Subcutaneous abdominal adipose tissue (tissue), 5 donors: Measurements from ENCODE around the gene RSL24D1.

Source experiments
- H3K27ac ChIP-seq: one replicate; pipeline ENCODE4 v1.7.0; 2013; ENCODE audit warnings: low read depth, mild to moderate bottlenecking, inconsistent platforms, low read length, moderate library complexity
- H3K27me3 ChIP-seq, 5 donors: one replicate each; pipeline ENCODE4 v1.7.0; 2013; ENCODE audit warnings: low read length in 5 of 5, inconsistent platforms in 1 of 5; ENCODE audit not compliant: control insufficient read depth in 5 of 5, insufficient read depth in 4 of 5
- H3K36me3 ChIP-seq, 5 donors: one replicate each; pipeline ENCODE4 v1.7.0; 2013; ENCODE audit warnings: low read length in 5 of 5; ENCODE audit not compliant: control insufficient read depth in 5 of 5, insufficient read depth in 5 of 5
- H3K4me1 ChIP-seq, 5 donors: one replicate each; pipeline ENCODE4 v1.7.0; 2013; ENCODE audit warnings: low read length in 5 of 5, mild to moderate bottlenecking in 3 of 5, moderate library complexity in 1 of 5; ENCODE audit not compliant: control insufficient read depth in 5 of 5, insufficient read depth in 5 of 5
- H3K4me3 ChIP-seq, 5 donors: one replicate each; pipeline ENCODE4 v1.7.0; 2013; ENCODE audit warnings: low read length in 5 of 5, low read depth in 1 of 5
- H3K9ac ChIP-seq, 5 donors: one replicate each; pipeline ENCODE4 v1.7.0; 2013; ENCODE audit warnings: low read length in 5 of 5, mild to moderate bottlenecking in 4 of 5, moderate library complexity in 3 of 5
- H3K9me3 ChIP-seq, 5 donors: one replicate each; pipeline ENCODE4 v1.7.0; 2013; ENCODE audit warnings: low read length in 5 of 5; ENCODE audit not compliant: control insufficient read depth in 5 of 5
- donor health status: healthy.
- donor health status: healthy.
- donor health status: healthy.
- donor health status: healthy.
- donor health status: healthy.

Gene RSL24D1

DNA sequence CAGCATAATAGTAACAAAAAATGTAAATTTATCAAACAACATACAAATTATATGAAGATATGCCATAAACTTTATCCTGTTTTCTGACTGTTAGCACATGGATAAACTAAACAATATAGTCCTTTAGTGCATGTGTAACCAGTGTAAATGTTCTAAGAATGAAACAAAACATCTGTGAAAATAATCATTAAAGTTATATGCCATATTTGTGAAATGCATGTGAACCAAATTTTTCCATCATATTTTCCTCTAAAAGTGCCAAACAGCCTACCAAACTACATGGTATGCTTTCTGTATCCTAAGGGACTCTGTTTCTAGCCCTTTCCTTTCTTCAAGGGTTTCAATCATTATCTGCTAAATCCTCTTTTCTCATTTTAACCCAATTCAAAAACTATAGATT is 23.9 kb upstream of the RSL24D1 start:
- Histone ChIP-seq H3K9ac (peak overlapping the region in 1 of 5 donors; percentile 54), H3K4me1 (peaks cover 0 to 11% (median 8%) of the 10 kb centered on the region in 5 donors), H3K27ac (no peak overlapping the region), H3K36me3 (peaks cover 0 to 6% (median 0%) of the 10 kb centered on the region in 5 donors), H3K27me3 (no peaks in the 10 kb centered on the region), H3K9me3 (no peaks in the 10 kb centered on the region), H3K4me3 (no peak overlapping the region)

GRCh38 chr15:55218056-55218455 is 21.3 kb upstream of the RSL24D1 start:
- H3K4me1 ChIP-seq, result peaks cover 0 to 11% (median 8%) of the 10 kb centered on the region in 5 donors
- no peaks in the 10 kb centered on the region for H3K27me3 ChIP-seq
- no peak overlapping the region for H3K4me3 ChIP-seq
- H3K36me3 ChIP-seq, result no peaks in the 10 kb centered on the region
- H3K9ac ChIP-seq, result no peak overlapping the region
- no peak overlapping the region for H3K27ac ChIP-seq
- no peaks in the 10 kb centered on the region for H3K9me3 ChIP-seq

DNA sequence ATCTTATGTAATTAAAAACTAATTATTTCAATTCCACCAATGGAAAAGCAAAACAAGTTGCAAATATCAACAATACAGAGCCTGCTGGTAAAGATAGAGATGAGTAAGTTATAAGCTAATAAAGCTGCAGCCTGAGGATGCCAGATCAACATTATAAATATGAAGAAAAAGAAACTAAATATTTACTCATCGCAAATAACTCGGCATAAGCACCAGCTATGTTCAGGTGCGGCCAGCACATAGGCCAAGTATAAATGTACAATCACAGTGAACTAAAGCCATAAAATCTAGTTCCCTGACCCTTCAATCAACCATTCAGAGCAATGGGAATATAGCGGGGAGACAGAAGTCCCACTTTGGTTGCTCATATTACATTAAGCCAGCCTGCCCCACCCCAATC is 7.7 kb upstream of the RSL24D1 start:
- Histone ChIP-seq H3K4me1 (peaks cover 0 to 3% (median 0%) of the 10 kb centered on the region in 5 donors), H3K36me3 (peaks cover 0 to 5% (median 0%) of the 10 kb centered on the region in 5 donors), H3K27me3 (no peaks in the 10 kb centered on the region), H3K9ac (no peak overlapping the region), H3K9me3 (no peaks in the 10 kb centered on the region), H3K27ac (no peak overlapping the region), H3K4me3 (no peak overlapping the region)

GRCh38 chr15:55202206-55202605 is 5.5 kb upstream of the RSL24D1 start:
- no peak overlapping the region for H3K9ac ChIP-seq
- no peak overlapping the region for H3K4me3 ChIP-seq
- no peaks in the 10 kb centered on the region for H3K9me3 ChIP-seq
- H3K4me1 ChIP-seq, result peaks cover 0 to 9% (median 6%) of the 10 kb centered on the region in 5 donors
- peaks cover 0 to 5% (median 0%) of the 10 kb centered on the region in 5 donors for H3K36me3 ChIP-seq
- no peak overlapping the region for H3K27ac ChIP-seq
- no peaks in the 10 kb centered on the region for H3K27me3 ChIP-seq

GRCh38 chr15:55198706-55199105 is 2.0 kb upstream of the RSL24D1 start:
- Histone ChIP-seq H3K4me3 (no peak overlapping the region), H3K27ac (no peak overlapping the region), H3K9me3 (no peaks in the 10 kb centered on the region), H3K9ac (no peak overlapping the region), H3K27me3 (no peaks in the 10 kb centered on the region), H3K4me1 (peaks cover 5 to 34% (median 29%) of the 10 kb centered on the region in 5 donors), H3K36me3 (no peaks in the 10 kb centered on the region)

- Histone ChIP-seq H3K4me1 (peaks cover 5 to 34% (median 29%) of the 10 kb centered on the region in 5 donors), H3K9ac (peak overlapping the region; percentile 75 to 97 (median 94)), H3K27ac (no peak overlapping the region), H3K36me3 (no peaks in the 10 kb centered on the region), H3K4me3 (peak overlapping the region; percentile 86 to 99 (median 93)), H3K27me3 (no peaks in the 10 kb centered on the region), H3K9me3 (no peaks in the 10 kb centered on the region)
Observed at GRCh38 chr15:55197719-55198118, 978 bp upstream of the RSL24D1 start.

DNA sequence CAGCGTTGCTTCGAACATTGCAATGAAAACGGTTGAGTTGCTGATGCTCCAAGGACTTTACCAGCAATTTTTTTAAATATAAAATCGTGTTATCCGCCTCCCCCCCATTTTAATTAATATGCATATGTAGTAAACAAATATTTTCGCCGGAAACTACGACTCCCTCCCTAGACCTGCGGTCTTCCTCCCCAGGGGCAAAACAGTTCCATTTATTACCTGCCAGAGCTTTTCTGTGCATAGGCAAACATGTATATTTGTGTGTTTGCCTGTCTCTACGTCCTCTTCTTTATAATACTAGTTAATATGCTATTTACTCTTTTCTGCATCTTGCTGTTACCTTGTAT is 593 bp upstream of the RSL24D1 start:
- peaks cover 5 to 34% (median 29%) of the 10 kb centered on the region in 5 donors for H3K4me1 ChIP-seq
- no peaks in the 10 kb centered on the region for H3K9me3 ChIP-seq
- H3K36me3 ChIP-seq, result peaks cover 0 to under 1% (median 0%) of the 10 kb centered on the region in 5 donors
- peak overlapping the region; percentile 86 to 99 (median 93) for H3K4me3 ChIP-seq
- H3K27ac ChIP-seq, result peak overlapping the region; percentile 97
- H3K9ac ChIP-seq, result peak overlapping the region; percentile 75 to 97 (median 94)
- H3K27me3 ChIP-seq, result no peaks in the 10 kb centered on the region

DNA sequence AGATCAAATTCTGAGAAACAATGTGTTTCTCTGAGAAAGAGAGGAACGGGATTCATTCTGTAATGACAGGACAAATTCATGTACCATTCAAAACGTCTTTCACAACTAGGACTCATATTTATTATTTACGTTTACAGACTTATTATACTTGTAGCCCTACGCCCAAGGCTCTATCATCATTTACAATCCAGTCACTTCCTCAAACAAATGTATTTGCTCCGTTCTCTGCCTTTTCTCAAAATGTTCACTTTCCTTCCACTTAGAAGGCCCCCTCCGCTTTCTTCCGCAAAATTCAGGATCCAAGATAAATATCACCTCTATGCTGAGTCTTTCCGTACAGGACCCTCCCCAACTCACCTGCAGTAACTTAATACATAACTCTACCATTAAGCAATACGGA is 745 bp downstream of the RSL24D1 start:
- Histone ChIP-seq H3K4me1 (peaks cover 5 to 34% (median 29%) of the 10 kb centered on the region in 5 donors), H3K36me3 (peaks cover 3 to 14% (median 7%) of the 10 kb centered on the region in 5 donors), H3K27me3 (no peaks in the 10 kb centered on the region), H3K4me3 (peak overlapping the region; percentile 86 to 99 (median 93)), H3K27ac (peak overlapping the region; percentile 97), H3K9me3 (no peaks in the 10 kb centered on the region), H3K9ac (peak overlapping the region; percentile 92 to 97 (median 94))

GRCh38 chr15:55194256-55194655 is 2.5 kb downstream of the RSL24D1 start:
- no peak overlapping the region for H3K4me3 ChIP-seq
- no peak overlapping the region for H3K9ac ChIP-seq
- no peaks in the 10 kb centered on the region for H3K9me3 ChIP-seq
- peaks cover 11 to 27% (median 19%) of the 10 kb centered on the region in 5 donors for H3K36me3 ChIP-seq
- peaks cover 5 to 34% (median 29%) of the 10 kb centered on the region in 5 donors for H3K4me1 ChIP-seq
- no peaks in the 10 kb centered on the region for H3K27me3 ChIP-seq
- no peak overlapping the region for H3K27ac ChIP-seq

DNA sequence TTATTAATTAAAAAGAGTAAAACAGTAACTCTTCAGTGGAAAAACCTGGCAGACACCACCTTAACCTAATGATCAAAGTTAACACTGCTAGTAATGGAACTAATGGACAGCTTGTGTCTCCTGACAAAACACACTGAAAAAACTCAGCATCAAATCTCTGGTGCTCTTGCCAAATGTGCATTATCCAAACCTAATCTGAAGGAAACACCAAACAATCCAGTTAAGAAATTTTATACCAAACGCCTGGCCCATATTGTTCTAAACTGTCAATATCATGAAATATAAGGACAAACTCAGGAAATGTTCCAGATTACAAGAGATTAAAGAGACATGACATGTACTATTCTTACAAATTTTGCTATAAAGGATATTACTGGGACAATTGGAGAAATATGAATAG is 10.4 kb downstream of the RSL24D1 start:
- H3K27ac ChIP-seq, result no peak overlapping the region
- H3K27me3 ChIP-seq, result no peaks in the 10 kb centered on the region
- no peak overlapping the region for H3K9ac ChIP-seq
- H3K4me3 ChIP-seq, result no peak overlapping the region
- no peaks in the 10 kb centered on the region for H3K4me1 ChIP-seq
- H3K36me3 ChIP-seq, result peaks cover 43 to 60% (median 58%) of the 10 kb centered on the region in 5 donors
- H3K9me3 ChIP-seq, result no peaks in the 10 kb centered on the region
